ENCODE data around the gene CACNB4. TPM values are rescaled to one million over a fixed set of nuclear protein-coding genes. Genes with fewer than 3 reads are reported as not detected.
A peak's percentile ranks its signal among the peaks of the same experiment; 100 is the strongest.

The CACNB4 gene
- total RNA-seq, 1 donor: 4.8 TPM

DNA sequence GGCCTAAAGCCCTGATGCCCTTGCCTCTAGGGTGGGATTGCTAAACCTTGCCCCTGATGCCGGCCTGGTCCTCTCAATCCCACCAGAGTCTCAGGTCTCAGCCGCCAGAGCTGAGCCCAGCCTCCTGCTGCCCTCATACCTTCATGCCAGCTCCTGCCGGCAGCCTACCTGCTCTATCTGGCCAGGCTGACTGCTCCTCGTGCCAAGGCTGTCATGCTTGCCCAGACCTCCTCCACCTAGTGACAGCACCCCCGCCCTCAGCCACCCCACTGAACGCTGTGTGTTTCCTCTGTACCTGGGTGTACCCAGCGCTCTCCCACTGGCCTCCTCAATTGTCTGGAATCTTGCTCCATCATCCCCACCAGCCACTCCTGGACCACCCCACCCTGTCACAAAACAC is 120.1 kb downstream of the CACNB4 start:
- no peak for DNase-seq (ENCODE audit: low read depth)
- no peak overlapping the region for H3K4me3 ChIP-seq (ENCODE audit: low read depth, low read length)
- TF ChIP-seq, protein P1, sequence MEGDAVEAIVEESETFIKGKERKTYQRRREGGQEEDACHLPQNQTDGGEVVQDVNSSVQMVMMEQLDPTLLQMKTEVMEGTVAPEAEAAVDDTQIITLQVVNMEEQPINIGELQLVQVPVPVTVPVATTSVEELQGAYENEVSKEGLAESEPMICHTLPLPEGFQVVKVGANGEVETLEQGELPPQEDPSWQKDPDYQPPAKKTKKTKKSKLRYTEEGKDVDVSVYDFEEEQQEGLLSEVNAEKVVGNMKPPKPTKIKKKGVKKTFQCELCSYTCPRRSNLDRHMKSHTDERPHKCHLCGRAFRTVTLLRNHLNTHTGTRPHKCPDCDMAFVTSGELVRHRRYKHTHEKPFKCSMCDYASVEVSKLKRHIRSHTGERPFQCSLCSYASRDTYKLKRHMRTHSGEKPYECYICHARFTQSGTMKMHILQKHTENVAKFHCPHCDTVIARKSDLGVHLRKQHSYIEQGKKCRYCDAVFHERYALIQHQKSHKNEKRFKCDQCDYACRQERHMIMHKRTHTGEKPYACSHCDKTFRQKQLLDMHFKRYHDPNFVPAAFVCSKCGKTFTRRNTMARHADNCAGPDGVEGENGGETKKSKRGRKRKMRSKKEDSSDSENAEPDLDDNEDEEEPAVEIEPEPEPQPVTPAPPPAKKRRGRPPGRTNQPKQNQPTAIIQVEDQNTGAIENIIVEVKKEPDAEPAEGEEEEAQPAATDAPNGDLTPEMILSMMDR (IDR thresholded peaks at IDR 0.05; ENCODE audit: insufficient read depth, low read length): no peak

DNA sequence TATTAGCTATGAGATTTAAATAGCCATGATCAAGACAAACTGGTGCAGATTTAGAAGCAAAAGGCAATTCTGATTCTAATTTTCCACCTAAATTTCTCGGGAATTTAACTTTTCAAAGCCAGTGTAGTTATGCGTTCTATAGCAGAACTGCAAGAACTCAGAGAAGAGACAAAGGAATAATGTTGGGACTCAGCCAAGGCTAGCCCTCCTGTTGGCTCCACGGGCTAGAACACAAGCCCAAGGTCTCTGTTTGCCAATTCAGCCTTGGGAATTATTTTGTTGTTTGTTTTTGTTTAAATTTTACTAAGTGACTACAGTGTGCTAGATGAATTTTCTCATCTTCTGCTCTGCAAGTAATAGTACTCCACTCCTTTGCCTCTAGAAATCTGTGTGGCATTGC is 121.2 kb downstream of the CACNB4 start:
- no peak for DNase-seq (ENCODE audit: low read depth)
- TF ChIP-seq, protein P1 (IDR thresholded peaks at IDR 0.05; ENCODE audit: insufficient read depth, low read length): no peak
- H3K4me3 ChIP-seq (ENCODE audit: low read depth, low read length): no peak overlapping the region

DNA sequence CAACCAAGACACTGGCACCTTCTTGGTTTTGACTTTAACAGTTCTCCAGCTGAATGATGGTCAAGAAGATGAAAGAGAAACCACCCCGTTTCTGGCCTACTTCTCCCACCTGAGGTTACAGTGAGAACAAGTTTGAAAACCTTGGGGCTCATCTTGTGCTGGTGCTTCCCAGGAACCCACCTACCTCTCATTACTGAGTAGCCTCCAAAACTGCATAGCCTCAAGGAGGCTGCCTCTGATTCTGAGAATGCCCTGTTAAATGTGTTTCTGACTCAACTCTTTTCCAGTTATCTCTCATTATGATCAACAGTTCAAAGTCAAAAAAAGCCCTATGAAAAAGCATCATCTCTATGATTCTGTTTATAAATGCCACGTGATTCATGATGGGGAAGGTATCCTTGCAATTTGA is 121.9 kb downstream of the CACNB4 start:
- TF ChIP-seq, protein P1 (IDR thresholded peaks at IDR 0.05; ENCODE audit: insufficient read depth, low read length): no peak
- no peak for DNase-seq (ENCODE audit: low read depth)
- no peak overlapping the region for H3K4me3 ChIP-seq (ENCODE audit: low read depth, low read length)

DNA sequence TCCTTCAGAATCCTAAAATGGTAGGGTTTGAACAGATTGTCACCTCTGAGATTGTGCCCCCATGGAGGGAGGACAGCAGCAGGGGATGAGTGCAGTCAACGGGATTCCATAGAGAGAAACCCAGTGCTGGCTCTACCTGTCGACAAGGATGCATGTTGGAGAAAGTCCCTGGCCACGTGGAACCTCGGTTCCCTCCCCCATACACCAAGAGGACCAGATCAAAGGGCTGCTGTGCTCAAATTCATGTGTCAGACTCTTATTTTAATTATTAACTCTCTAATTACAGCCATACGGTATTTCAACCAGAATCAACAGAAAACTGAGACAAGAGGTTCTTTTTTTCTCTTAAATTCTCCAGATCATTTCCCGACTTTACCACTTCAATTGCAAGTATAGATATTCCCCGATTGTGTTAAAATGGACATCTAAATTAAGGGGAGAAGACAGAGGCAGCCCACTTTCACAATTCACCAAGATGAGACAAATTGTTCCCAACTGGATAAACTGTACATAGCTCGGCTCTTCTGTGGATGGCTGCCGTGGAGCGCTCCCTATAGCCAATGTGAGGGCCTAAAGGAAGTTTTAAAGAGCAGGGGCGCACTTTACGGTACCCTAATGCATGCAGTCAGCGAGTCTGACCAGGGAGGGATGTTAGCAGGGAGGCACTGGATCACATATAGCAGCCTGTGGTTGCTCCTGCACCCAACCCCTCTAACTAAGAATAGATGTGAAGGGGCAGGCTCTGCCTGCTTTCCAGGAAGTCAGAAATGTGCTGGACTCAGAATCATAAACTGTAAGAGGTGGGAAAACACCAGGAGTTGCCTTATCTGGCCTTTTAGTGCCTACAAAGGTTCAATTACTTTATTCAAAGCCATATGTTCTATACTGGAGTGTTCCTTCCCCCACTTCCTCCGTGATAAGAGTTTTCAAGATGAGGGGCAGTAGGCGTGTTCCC is 123.1 kb downstream of the CACNB4 start:
- H3K4me3 ChIP-seq (ENCODE audit: low read depth, low read length): no peak overlapping the region
- no peak for DNase-seq (ENCODE audit: low read depth)
- TF ChIP-seq, protein P1 (IDR thresholded peaks at IDR 0.05; ENCODE audit: insufficient read depth, low read length): no peak

DNA sequence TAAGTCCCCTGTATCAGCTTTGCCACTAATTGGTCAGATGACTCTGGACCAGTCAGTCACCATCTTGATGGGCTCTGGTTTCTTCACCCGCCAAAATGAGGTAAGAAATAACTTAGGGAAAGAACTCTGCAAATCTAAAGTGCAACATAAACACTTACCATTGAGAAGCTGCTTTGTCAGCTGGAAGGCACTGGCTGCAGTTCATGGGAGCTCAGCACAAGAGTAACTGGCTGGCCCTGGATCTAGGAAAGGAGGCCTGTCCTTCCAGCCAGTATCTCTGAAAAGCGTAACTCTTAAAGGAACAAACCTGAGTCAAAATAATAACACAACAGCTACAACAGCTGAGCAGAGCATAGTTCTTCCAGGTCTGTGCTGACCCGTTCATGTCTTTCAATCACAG is 123.9 kb downstream of the CACNB4 start:
- DNase-seq (ENCODE audit: low read depth): no peak

DNA sequence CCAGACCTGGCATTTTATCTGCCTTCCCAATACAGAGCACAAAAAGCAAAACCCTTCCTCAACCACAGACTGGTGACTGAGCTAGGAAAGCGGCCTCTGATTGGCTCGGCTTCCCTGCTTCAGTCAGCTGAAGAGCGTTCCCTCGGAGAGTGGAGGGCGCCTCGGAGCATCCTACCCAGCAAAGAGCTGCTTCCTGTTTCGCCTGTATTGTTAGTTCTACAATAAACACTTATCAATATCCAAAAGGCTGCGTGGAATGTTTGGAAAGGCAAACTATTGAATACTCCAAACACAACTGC is 125.0 kb downstream of the CACNB4 start:
- TF ChIP-seq, protein P1 (IDR thresholded peaks at IDR 0.05; ENCODE audit: insufficient read depth, low read length): no peak
- DNase-seq (ENCODE audit: low read depth): peak; percentile 15
- no peak overlapping the region for H3K4me3 ChIP-seq (ENCODE audit: low read depth, low read length)

More for the DNA sequence above, 123.9 kb downstream of the CACNB4 start:
- H3K4me3 ChIP-seq (ENCODE audit: low read depth, low read length): no peak overlapping the region
- TF ChIP-seq, protein P1 (IDR thresholded peaks at IDR 0.05; ENCODE audit: insufficient read depth, low read length): no peak

All from fibroblast of the aortic adventitia (primary cell).